Measurements from ENCODE around the gene STPG4. TPM values are rescaled to one million over a fixed set of nuclear protein-coding genes. Genes with fewer than 3 reads are reported as not detected.
"Not testable (repeated sequence)": the region's sequence is repeated elsewhere in the genome, so short reads cannot be mapped to it uniquely, and the experiment has no call there.

The STPG4 gene
- total RNA-seq, 4 donors from 2014 or later = 1.4 to 4.1 TPM; not detected in 2

GRCh38 chr2:47119001-47119400, 36.1 kb downstream of the STPG4 start:
- WGBS, 2 donors = 30 to 34% methylated on average over 2 of the region's 2 CpGs
- intact Hi-C loops (cut with DNase I; ENCODE audit: low total_unique reads) = no loop called here
- DNase-seq (ENCODE audit: low spot score in 2 of 2) = no peak
- TF ChIP-seq CTCF (IDR thresholded peaks at IDR 0.05) (no peak), POLR2A (IDR thresholded peaks at IDR 0.05) (no peak)
- no peak overlapping the region for H3K4me3 ChIP-seq (ENCODE audit: low read depth, poor library complexity, severe bottlenecking)

- DNase-seq (ENCODE audit: low spot score in 2 of 2) = no peak
- H3K4me3 ChIP-seq (ENCODE audit: low read depth, poor library complexity, severe bottlenecking) = no peak overlapping the region
- intact Hi-C loops (cut with DNase I; ENCODE audit: low total_unique reads) = no loop called here
- WGBS, 2 donors = 14% methylated on average over 2 of the region's 2 CpGs
- TF ChIP-seq CTCF (IDR thresholded peaks at IDR 0.05) (no peak), POLR2A (IDR thresholded peaks at IDR 0.05) (no peak)
Measured at GRCh38 chr2:47118581-47118980, 36.5 kb downstream of the STPG4 start.

GRCh38 chr2:47112665-47113435, 42.3 kb downstream of the STPG4 start:
- no peak for DNase-seq (ENCODE audit: low spot score in 2 of 2)
- WGBS, 2 donors = 86 to 88% methylated on average over 5 of the region's 5 CpGs
- intact Hi-C loops (cut with DNase I; ENCODE audit: low total_unique reads) = no loop called here
- H3K4me3 ChIP-seq (ENCODE audit: low read depth, poor library complexity, severe bottlenecking) = no peak overlapping the region
- TF ChIP-seq CTCF (IDR thresholded peaks at IDR 0.05) (no peak), POLR2A (IDR thresholded peaks at IDR 0.05) (no peak)

- TF ChIP-seq CTCF (IDR thresholded peaks at IDR 0.05) (no peak), POLR2A (IDR thresholded peaks at IDR 0.05) (no peak)
Measured at GRCh38 chr2:47109680-47110079, 45.4 kb downstream of the STPG4 start.

GRCh38 chr2:47109007-47109375, 46.1 kb downstream of the STPG4 start:
- no peak overlapping the region for H3K4me3 ChIP-seq (ENCODE audit: low read depth, poor library complexity, severe bottlenecking)
- intact Hi-C loops (cut with DNase I; ENCODE audit: low total_unique reads) = no loop called here
- no peak for TF ChIP-seq POLR2A (IDR thresholded peaks at IDR 0.05)
- TF ChIP-seq CTCF (IDR thresholded peaks at IDR 0.05) = no peak
- WGBS, 2 donors = 81 to 84% methylated on average over 4 of the region's 4 CpGs
- no peak for DNase-seq (ENCODE audit: low spot score in 2 of 2)

More at GRCh38 chr2:47109680-47110079, 45.4 kb downstream of the STPG4 start:
- intact Hi-C loops (cut with DNase I; ENCODE audit: low total_unique reads) = no loop called here
- 75 to 78% methylated on average over 5 of the region's 5 CpGs for WGBS, 2 donors
- no peak overlapping the region for H3K4me3 ChIP-seq (ENCODE audit: low read depth, poor library complexity, severe bottlenecking)
- DNase-seq (ENCODE audit: low spot score in 2 of 2) = no peak

- DNase-seq (ENCODE audit: low spot score in 2 of 2); H3K4me3 ChIP-seq (ENCODE audit: low read depth, poor library complexity, severe bottlenecking); intact Hi-C loops (cut with DNase I; ENCODE audit: low total_unique reads): not testable (repeated sequence)
- 88 to 92% methylated on average over 18 to 19 of the region's 19 CpGs for WGBS, 2 donors
Measured at GRCh38 chr2:47108267-47109006, 46.7 kb downstream of the STPG4 start.

GRCh38 chr2:47107201-47107600, 47.9 kb downstream of the STPG4 start:
- intact Hi-C loops (cut with DNase I; ENCODE audit: low total_unique reads); H3K4me3 ChIP-seq (ENCODE audit: low read depth, poor library complexity, severe bottlenecking): not testable (repeated sequence)
- peak in 1 of 2 donors; percentile 65 for DNase-seq (ENCODE audit: low spot score in 2 of 2)
- WGBS, 2 donors = 97 to 98% methylated on average over 17 to 21 of the region's 21 CpGs

- 46 to 48% methylated on average over 4 of the region's 4 CpGs for WGBS, 2 donors
- DNase-seq (ENCODE audit: low spot score in 2 of 2); intact Hi-C loops (cut with DNase I; ENCODE audit: low total_unique reads); H3K4me3 ChIP-seq (ENCODE audit: low read depth, poor library complexity, severe bottlenecking): not testable (repeated sequence)
Measured at GRCh38 chr2:47106231-47106630, 48.9 kb downstream of the STPG4 start.

GRCh38 chr2:47099712-47100111, 55.4 kb downstream of the STPG4 start:
- intact Hi-C loops (cut with DNase I; ENCODE audit: low total_unique reads) = not testable (repeated sequence)
- 96 to 100% methylated on average over 3 to 10 of the region's 14 CpGs for whole genome bisulfite sequencing, 2 donors
- DNase-seq (ENCODE audit: low spot score in 2 of 2) = peak in 1 of 2 donors; percentile 65

More at GRCh38 chr2:47099712-47100111, 55.4 kb downstream of the STPG4 start:
- H3K4me3 ChIP-seq (ENCODE audit: low read depth, poor library complexity, severe bottlenecking) = not testable (repeated sequence)

All from lower leg skin (tissue), 4 donors.